GM18868 (cell line): Measurements from ENCODE around the gene SULT4A1.

Experiments
- ATAC-seq: cut with Tn5 transposase; IDR thresholded peaks from one replicate; pipeline ENCODE4 v1.9.1; 2021; ENCODE audit warnings: mild to moderate bottlenecking, moderate library complexity; ENCODE audit not compliant: unreplicated experiment

Gene SULT4A1

DNA sequence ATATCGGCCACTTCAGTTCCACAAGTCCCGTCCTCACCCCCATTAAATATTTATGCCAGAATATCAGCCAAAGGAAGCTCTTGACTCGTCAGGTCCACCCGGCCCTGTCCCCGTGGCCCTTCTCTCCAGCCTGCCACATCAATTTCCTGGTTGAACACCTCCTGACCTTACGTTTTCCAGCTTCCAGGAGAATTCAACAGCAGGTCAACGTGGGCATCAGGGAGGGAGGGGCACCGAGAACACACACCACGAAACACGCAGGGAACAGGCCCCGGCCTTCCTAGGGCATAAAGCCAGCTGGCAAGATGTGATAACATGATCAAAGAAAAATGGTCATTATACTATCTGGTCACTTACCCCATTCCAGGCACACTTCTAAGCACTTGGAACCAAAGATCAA lies 15.3 kb downstream of the SULT4A1 start:
- no peak for ATAC-seq

DNA sequence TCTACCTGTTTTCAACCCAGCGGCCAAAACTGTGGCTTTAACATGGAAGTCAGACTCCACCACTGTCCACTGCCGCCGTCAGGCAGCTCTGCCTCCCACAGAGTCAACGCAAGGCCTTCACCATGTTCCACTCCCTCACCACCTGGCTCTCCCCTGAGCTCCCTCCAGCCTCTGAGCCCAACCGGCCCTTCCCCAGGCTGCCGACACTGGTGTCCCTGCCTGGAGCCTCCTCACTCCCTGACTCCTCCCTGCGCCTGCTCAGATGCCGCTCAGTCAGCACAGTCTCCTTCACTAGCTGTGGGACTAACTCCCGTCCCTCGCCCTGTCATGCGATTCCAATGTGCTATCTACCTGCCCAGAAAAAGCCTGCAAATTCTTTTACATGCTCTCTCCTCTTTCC lies 16.3 kb downstream of the SULT4A1 start:
- no peak for ATAC-seq

DNA sequence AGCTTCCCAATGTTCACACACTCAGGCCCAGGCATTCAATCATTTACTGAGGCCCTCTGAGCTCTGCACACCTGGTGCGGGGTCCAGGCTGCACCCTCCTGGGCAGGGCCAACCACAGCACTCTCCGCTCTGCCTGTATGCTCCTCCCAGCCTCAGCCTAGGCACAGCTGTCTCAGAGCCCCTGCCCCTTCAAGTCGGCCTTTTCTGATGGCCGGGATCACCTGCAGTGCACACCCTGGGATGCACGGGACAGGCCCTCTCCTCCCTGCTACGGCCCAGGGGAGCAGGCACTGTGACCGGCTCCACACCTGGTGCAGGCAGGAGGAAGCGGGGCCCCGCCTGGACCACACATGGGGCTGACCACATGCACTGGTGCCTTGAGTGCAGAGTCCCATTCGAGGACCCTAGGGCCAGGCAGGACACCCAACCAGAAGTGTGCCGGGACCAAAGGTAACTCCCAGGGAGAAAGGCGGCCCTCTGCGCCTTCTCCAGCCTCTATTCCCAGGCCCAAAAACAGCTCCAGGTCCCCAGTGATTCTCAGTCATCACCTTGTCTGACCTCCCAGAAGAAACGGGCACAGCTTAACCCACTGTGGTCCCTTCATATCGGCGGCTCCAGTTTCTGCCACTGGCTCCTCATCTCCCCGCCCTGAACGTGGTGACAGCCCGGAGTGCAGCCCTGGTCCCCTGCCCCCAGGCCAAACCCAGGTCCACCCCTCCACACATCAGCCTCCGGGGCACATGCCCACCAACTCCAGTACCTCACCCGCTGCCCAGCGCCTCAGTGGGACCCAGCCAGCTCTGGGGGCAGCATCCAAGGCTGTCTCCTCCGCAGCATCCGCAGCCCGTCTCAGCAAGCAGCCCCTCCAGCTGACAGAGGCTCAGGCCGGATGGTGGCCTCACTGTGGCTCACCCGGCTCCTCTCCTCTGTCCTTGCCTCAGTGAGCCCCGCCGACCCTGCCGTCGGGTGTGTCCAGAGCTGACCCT lies 17.5 kb downstream of the SULT4A1 start:
- ATAC-seq, result no peak

DNA sequence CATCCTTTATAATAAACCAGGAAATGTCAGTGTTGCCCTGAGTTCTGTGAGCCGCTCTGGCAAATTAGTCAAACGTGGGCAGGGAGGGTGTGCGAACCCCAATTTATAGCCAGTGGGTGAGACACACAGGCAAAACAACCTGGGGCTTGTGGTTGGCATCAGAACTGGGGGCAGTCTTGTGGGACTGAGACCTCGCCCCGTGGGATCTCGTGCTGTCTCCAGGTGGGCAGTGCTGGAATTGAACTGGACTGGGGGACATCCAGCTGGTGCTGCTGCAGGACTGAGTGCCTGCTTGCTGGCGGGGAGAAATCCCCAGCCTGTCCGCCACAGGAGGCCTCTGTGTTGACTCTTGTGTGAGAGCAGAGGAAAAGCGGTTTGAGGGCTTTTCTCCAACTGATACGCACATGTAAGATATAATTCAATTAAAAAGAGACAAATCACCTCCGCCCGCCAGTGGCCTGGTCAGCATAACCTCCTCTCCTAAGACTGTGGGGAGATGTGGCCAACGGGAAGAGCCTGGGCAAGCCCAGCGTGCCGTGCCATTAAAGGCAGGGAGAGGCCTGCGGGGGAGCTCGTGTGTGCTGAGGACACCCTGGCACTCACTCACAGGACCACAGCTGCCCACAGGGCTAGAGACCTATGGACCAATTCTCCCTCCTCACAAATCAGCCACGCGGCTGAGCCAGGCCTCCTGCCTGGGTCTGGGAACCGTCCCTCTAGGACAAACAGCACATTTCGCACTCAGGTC lies 18.4 kb downstream of the SULT4A1 start:
- no peak for ATAC-seq

DNA sequence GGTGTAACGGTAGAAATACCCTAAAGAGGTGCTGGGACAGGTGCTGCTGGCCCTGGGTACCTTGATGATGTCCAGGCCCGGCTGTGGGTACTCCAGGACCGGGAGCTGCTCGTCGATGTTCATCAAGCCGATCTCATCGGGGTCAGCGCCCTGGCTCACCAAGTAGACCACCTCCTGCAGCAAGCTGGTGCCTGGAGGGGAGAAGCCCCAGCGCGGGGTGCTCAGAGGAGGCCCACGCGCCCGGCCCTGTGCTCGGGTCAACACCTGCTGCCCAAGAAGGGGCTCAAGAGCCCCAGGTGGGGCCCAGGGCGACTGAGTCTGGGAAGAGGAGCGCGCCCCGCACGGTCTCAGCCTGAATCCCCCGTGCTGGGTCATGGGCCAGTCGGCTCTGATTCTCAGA lies 20.6 kb downstream of the SULT4A1 start:
- ATAC-seq, result no peak

DNA sequence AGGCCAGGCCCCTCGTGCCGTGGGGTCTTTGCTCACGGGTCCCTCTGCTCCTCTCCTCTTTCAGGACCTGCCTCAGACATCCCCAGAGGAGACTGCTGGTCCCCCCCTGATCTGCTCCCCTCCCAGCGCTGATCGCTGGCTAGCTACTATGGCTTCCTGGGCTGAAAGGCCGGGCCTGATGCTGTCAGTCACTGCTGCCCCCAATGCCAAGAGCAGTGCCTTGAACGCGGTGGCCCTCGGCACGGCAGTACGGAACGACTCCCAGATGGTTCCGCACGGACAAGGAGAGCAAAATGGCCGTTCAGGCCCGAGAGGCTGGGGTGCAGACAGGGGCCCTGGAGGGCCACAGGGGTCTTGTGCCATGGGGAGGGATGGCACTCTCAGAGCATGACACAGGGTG lies 21.5 kb downstream of the SULT4A1 start:
- no peak for ATAC-seq

DNA sequence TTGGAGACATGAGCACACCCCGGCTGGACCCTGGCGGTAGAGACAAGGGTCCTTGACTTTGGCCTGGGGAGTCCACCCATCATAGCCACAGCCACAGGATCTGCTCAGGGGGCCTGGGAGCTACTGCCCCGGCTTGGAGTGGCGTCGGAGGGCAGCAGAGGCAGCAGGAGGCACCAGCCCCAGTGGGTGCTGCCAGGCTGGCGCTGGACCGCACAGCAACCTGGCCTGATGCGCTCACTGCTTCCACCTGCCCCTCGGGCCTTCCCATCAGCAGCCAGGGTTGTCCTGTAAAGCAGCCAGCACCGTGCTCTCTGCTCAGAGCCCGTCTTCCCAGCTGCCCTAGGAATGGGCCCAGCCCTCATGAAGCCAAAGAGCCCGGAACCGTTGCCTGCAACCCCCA lies 21.9 kb downstream of the SULT4A1 start:
- no peak for ATAC-seq

DNA sequence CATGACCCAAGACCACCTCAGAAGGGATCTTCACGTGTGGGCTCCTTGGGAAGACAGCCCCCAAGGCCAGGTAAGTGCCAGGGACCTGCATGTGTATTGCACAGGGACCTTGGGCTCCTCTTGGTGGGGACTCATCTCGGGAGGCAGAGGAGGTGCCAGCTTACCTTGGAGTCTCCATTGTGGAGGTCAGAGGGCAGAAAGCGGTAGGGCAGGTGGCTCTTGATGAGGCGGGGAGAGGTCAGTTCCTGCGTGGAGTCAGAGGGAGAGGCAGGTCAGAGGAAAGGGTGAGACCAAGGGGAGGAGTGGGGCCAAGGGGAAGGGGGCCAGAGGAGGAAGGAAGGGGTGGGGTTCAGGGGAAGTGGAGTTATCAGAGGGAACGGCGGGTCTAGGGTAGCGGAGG lies 22.5 kb downstream of the SULT4A1 start:
- no peak for ATAC-seq

DNA sequence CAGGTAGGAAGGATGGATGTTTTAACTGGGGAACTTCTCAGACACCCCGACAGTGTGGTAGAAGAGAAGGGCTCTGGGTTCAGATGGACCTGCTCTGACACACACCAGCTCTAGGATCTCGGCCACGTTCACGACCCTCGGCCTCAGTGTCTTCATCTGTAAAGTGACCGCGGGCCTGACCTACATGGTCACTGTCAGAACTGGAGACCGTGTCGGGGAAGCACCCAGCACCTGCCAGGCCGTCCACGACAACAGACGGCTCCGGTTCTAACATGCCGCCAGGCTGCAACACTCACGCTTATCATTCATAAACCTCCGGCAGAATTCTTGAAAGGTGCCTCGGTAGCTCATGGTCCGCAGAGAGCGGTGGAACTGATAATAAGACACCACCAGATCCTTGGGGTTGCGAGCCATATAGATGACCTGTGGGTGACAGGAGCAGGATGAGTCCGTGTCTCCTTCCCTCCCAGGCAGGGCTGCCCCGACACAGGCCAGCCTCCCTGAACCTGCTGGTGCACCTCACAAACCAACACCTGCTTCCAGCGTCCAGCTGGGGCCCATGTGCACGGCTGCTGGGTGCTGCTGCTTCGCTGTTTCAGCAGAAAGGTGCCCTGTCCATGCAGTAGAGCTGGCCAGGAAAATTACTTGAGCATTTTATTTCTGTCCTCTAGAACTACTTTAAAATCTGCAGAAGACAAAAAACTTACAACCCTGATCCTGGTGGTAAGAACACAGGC lies 23.6 kb downstream of the SULT4A1 start:
- ATAC-seq, result no peak

DNA sequence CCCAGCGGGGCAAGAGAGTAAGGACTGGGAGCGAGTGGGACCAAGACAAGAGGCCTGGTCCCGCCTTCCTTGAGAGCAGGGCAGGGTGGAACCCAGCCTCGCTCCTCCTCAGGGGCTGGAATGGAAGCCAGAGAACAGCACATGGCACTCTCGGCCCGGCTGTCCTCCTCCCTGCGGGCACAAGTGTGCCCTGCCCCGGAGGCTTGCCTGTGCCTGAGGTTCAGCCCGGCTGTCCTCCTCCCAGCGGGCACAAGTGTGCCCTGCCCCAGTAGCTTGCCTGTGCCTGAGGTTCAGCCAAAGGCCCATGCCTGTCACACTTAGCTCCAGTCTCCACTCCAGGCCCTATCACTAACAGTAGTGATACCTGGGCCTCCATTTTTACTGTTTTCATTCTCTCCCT lies 24.2 kb downstream of the SULT4A1 start:
- no peak for ATAC-seq

DNA sequence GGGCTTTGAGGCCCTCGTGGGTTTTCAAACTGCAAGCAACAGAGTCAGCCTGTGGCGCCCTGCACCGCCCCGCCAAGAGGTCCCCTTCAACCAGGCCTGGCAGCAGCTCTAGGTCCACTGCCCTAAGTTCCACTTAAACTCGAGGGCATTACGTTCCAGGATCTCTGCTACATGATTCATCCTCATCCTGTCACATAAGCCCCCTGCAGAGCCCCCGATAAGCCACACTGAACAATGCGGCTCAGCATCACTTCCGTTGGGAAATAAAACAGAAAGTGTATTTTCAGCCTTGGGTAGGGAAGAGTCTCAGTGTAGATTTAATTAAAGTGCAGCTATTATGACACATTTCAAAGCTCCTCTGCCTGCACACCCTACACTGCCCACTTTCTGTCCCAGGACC lies 24.6 kb downstream of the SULT4A1 start:
- ATAC-seq, result no peak

DNA sequence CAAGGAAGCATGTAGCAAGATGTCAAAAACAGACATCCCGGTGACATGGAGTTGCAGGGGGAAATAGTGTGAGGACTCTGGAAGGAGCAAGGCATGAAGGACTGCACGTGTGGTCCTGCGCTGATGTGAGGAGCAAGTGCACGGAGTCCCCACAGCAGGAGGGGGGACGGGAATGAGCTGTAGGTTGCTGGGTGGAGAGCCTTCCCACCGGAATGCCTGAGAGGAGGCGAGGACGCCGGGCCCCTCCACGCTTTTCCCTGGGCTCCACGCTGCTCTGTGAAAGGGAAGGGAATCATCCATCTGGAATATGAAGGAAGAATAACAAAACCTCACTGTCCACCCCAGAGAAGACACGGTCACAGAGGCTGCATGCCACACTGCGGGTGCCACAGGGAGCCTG lies 26.6 kb downstream of the SULT4A1 start:
- no peak for ATAC-seq

DNA sequence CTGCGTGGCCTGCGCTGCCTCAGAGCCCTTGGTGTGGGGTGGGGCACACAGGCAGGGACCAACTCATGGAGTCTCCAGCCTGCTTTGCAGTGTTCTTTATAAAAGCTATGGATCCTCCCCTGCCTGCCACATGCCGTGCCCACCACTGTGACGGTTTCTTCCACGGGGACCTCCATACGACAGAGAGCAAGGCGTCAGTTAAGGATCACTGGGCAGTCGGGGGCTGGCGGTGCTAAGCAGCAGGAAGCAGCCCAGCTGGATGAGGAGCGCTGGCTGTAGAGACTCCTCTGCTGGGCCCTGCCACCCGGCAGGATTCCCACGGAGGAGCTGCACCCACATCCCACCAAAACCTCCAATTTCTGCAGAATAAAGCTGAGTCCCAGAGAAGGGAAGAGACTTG lies 27.1 kb downstream of the SULT4A1 start:
- no peak for ATAC-seq

DNA sequence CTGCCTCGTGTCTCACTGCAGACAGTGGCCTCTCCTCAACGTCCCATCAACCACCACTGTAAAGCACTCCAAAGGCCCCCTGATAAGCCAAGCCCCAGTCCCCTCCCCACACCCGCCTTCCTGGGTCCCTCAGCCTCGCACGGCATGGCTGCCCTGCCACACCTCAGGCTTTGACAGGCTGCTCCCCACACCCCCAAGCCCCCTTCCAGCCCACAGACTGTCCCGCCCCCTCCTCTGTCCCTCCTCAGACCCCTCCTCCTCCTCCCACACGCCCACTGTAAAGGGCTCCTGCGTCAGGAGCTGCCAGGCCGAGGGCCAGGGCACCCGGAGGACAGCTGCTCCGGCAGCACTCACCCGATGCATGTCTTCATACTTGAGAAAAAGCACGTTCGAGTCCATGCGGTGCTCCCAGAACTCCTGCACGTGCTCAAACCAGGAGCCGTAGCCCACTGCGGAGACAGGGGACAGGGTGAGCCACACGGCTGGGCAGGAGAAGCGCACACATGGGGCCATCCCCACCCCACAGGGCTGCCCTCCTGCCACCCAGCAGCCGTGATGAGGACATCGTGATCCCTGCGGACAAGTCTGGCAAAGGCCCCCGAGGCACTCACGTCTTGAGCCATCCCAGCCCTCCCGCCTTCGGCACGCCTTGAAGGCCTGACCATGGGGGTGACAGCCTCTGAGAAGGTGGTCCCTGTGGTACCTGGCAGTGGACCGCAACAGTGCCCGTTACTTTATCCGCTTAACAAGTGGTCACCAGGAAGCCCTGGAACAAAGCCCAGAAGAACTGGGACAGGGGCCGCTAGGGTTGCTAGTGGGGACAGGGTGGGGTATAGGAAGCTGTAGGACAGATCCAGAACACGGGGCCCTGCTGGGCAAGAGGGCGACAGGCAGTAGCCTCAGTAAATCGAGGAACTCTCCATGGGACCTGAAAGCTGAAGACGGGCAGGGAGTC lies 28.8 kb downstream of the SULT4A1 start:
- ATAC-seq, result no peak

DNA sequence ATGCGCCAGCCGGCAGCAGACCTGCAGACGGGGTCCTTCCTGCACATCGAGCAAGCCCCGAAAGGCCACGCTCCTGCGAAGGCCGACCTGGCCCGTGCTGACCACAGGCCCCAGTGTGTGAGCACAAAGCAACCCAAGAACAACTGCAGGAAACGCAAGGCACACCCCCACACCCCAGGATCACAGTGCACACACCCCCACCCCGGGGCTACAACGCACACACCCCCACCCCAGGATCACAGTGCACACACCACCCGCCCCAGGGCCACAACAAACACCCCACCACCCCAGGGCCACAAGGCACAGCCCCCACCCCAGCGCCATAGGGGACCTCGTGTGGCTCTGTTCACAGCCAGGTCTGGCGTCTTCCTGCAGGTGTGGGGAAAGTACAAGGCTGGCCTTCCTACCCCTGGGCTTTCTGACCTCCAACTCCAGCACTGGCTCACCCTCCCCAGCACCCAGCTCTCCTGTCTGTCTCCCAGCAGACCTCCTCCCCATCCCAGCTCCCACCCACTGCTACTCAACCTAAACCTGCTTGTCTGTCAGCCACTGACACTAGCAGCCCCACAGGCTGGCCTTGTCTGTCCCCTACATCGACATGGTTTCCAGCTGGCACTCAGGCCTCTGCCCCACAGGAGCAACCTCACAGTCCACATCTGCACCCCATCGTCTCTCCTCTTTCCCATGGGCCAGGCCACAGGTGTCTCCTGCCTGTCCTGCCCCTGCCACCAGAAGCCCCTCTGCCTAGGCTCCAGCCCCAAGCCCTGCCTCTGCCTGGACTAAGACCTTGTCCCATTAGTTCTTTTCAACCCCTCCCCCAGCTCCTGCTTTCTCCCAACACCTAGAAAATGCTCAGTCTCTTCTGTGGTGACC lies 29.7 kb downstream of the SULT4A1 start:
- no peak for ATAC-seq

DNA sequence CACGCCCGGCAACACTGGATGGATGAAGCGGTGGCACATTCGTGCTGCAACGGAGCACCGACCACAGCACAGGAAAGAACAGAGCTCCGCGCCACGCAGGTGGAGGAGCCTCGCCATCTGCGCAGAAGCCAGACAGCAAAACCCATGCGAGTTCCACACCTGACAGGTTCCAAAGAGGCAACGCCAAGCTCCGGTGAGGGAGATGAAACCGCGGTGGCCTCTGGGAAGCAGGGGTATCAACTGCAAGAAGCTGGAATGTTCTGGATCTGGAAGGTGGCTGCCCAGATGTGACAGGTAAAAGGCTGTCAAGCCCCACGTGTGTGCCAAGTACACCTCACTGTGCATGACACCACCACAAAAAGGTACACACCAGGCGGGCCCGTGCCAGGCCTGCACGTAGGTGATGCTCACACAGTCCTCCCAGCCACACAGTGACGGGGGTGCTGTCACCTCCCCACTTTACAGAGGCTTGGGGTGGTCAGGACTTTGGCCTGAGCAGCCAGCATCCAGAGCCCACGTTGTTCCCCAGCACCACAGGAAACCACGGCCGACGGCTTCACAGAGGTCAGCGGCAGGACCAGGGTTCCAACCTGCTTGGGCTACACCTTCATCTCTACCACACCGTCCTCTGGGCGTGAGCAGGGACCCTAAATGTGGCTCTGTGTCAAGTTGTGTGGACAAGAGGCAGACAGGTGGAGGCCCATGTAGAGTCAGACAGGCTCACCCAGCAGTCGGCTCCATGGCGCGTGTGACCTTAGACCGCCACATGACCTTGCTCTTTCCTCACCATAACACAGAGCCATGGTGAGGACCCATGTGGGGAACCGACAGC lies 30.5 kb downstream of the SULT4A1 start:
- ATAC-seq, result no peak

DNA sequence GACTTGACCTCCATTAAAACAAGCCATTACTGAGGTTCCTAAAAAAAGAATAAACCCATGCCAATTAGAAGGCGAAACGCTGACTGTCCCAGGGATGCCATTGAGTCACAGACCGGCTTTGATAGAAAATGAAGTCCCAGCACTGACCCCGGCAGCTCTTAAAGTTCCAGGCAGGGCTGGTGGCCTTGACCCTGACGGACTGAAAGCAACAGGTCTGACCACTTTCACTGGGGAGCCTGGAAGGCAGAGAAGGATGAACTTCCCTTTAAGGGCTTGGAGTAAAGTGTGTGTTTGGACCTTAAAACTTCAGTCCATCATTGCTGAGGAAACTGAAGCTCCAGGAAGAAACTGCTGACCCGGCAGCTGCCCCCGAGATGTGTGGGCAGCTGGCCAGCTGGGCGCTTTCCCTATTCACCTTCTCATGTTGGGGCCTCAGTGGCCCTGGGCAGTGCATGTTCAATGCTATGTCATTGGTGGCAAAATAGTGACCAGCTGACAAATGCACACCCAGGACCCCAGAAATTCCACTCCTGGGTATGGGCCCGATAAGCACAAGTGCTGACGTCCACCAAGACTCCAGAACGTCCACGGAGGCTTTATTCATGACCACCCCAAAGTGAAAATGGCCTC lies 31.3 kb downstream of the SULT4A1 start:
- ATAC-seq, result no peak
